ENCODE results near the gene VPS37B. TPM values are rescaled to one million over a fixed set of nuclear protein-coding genes. Genes with fewer than 3 reads are reported as not detected.

VPS37B gene
- total and polyA plus RNA-seq, 10 of the 15 experiments (the other 5 are each of a cell fraction or from before 2014, with no cell fraction given) = 0.66 to 68.6 (median 39.6) TPM

GRCh38 chr12:122888232-122888752 is 7.6 kb downstream of the VPS37B start:
- in situ Hi-C loops (cut with MboI) = no loop called here
- ChIA-PET RAD21 (ENCODE audit: unreplicated experiment) (interaction anchor here (0.8 to 3.2 kb wide), 11 partner anchors 10 to 94 kb away, joined by 3 to 17 read pairs (median 4); no protein-coding TSS in a partner anchor), CTCF (interaction anchor here (0.9 to 5.7 kb wide), 8 partner anchors 8 to 94 kb away, joined by 3 to 19 read pairs (median 6); partner anchors contain the start of gene ABCB9), SMC1A (ENCODE audit: uncharacterized antibody, unreplicated experiment) (interaction anchor here (1.1 to 7.6 kb wide), 12 partner anchors 8 to 350 kb away, joined by 3 to 64 read pairs (median 4); no protein-coding TSS in a partner anchor), POLR2A (interaction anchor here (1.7 to 4.5 kb wide), 5 partner anchors 9 to 38 kb away, joined by 4 to 23 read pairs (median 15); no protein-coding TSS in a partner anchor)
- Histone ChIP-seq H3K9ac (ENCODE audit: control insufficient read depth, insufficient read depth, low read length) (peak overlapping the region; percentile 54; the same call in 1 of the 2 replicates), H3K4me3 (peak overlapping the region; percentile 51), H3K4me1 (ENCODE audit: control insufficient read depth, insufficient read depth, low read length) (peaks cover 36% of the 10 kb centered on the region), H3K4me2 (ENCODE audit: control insufficient read depth, insufficient read depth) (peak overlapping the region; percentile 92), H3K79me2 (ENCODE audit: control insufficient read depth, insufficient read depth, low read length) (peaks cover 65% of the 10 kb centered on the region), H3K9me3 (replicated peaks; ENCODE audit: control insufficient read depth, insufficient read depth, low read length) (no peaks in the 10 kb centered on the region), H3K36me3 (ENCODE audit: control insufficient read depth in 2 of 2, insufficient read depth in 2 of 2, low read length in 1 of 2) (no peaks in the 10 kb centered on the region), H3K27ac (ENCODE audit: control insufficient read depth, insufficient read depth) (peak overlapping the region; percentile 71), H2AFZ (ENCODE audit: control insufficient read depth, low read depth, low read length) (no peak overlapping the region; the same call in 1 of the 2 replicates), H4K20me1 (ENCODE audit: control insufficient read depth, insufficient read depth) (no peaks in the 10 kb centered on the region; the same call in none of the 2 replicates), H3K27me3 (replicated peaks in 1 of 2; ENCODE audit: control insufficient read depth in 2 of 2, insufficient read depth in 2 of 2, low read length in 1 of 2) (no peaks in the 10 kb centered on the region)
- no TSS peak for BruUV-seq (replicated peaks)
- DNase-seq (ENCODE audit: low read depth, low spot score) (no peak), ATAC-seq (peak; percentile 63), FAIRE-seq (peak; percentile 41)
- 14% methylated on average over 12 of the region's 12 CpGs for WGBS (ENCODE audit: insufficient coverage, insufficient replicate concordance, low lambda C conversion rate, missing lambda C conversion rate)
- intact Hi-C loops (cut with micrococcal nuclease; ENCODE audit: unreplicated experiment) = loop anchor here (10.0 kb wide), 1 partner anchor 1887 kb away; no protein-coding TSS in a partner anchor
- TF ChIP-seq CEBPZ (IDR thresholded peaks at IDR 0.05; ENCODE audit: low read depth, low read length) (no peak), SREBF1 (IDR thresholded peaks at IDR 0.05; ENCODE audit: low read length) (no peak), HDGF (IDR thresholded peaks at IDR 0.05) (0 out of 2 replicates have a peak, but pooled peaks have one; percentile 32), DPF2 (IDR thresholded peaks at IDR 0.05) (no peak), IKZF2 (IDR thresholded peaks at IDR 0.05) (no peak), EGR1 (IDR thresholded peaks at IDR 0.05; ENCODE audit: borderline replicate concordance in 1 of 2, low read depth in 2 of 2, low read length in 2 of 2) (no peak), E2F4 (IDR thresholded peaks at IDR 0.05; ENCODE audit: low read depth, low read length) (no peak), SMARCA5 (IDR thresholded peaks at IDR 0.05) (no peak), CHD1 (IDR thresholded peaks at IDR 0.05; ENCODE audit: low read depth, low read length) (no peak), NKRF (conservative IDR thresholded peaks at IDR 0.05) (no peak), POU2F2 (IDR thresholded peaks at IDR 0.05; ENCODE audit: borderline replicate concordance, low read depth, low read length) (0 out of 3 replicates have a peak, but pooled peaks have one; percentile 58), SRF (IDR thresholded peaks at IDR 0.05; ENCODE audit: low read depth in 2 of 2, low read length in 2 of 2) (no peak), TCF12 (IDR thresholded peaks at IDR 0.05; ENCODE audit: low read depth, low read length) (no peak), E2F8 (IDR thresholded peaks at IDR 0.05; ENCODE audit: low read depth, partially characterized antibody) (no peak)

Data from GM12878 (cell line).